Endothelial cell of umbilical vein (primary cell): ENCODE data around the gene ZNF322. TPM values are rescaled to one million over a fixed set of nuclear protein-coding genes. Genes with fewer than 3 reads are reported as not detected.

ENCODE experiments used
- BruUV-seq: library from RNA; stranded (reverse); fragments of 400-500 nt; replicated peaks from 2 replicates; lab custom pipeline; 2021; lab: Mats Ljungman, UMichigan
- CTCF ChIA-PET: fragments of 300-600, 350-600 bp; sonication (Branson Sonifier 250); formaldehyde crosslinking; loops from one replicate; lab custom pipeline; 2021; ENCODE audit warnings: antibody characterized with exemption, inconsistent platforms; lab: Charles Lee
- POLR2A ChIA-PET: fragments of 300-600, 350-600 bp; sonication (Branson Sonifier 250); formaldehyde crosslinking; loops from one replicate; lab custom pipeline; 2021; ENCODE audit warnings: antibody characterized with exemption, inconsistent platforms; lab: Charles Lee
- DNase-seq: peaks from one replicate; pipeline ENCODE4 v3.0.0-alpha.2; 2011; ENCODE audit warnings: low read depth, low spot score
- FAIRE-seq: peaks from 2 replicates; lab custom pipeline; 2011; peaks lifted over from hg19 to GRCh38; lab: Jason Lieb, UNC
- H2AFZ ChIP-seq: 2 replicates; pipeline ENCODE4 v1.6.0; 2012; ENCODE audit warnings: low read depth, low read length, control low read depth, inconsistent platforms
- H3K27ac ChIP-seq: 2 replicates; pipeline ENCODE4 v1.5.1; 2011; ENCODE audit warnings: low read depth, mild to moderate bottlenecking, control low read depth, low read length, moderate library complexity; ENCODE audit not compliant: insufficient read depth
- H3K27me3 ChIP-seq, 2 experiments: 2 replicates each; pipeline versions ENCODE4 v1.6.0 to v1.6.1; 2011; ENCODE audit warnings: low read length in 2 of 2, mixed read lengths in 1 of 2; ENCODE audit not compliant: control insufficient read depth in 2 of 2, insufficient read depth in 2 of 2
- H3K36me3 ChIP-seq, 2 experiments: 2 replicates in 1 of 2; 3 replicates in 1 of 2; pipeline ENCODE4 v1.5.1; 2011; ENCODE audit warnings: low read length in 2 of 2, mild to moderate bottlenecking in 1 of 2, moderate library complexity in 1 of 2; ENCODE audit not compliant: control insufficient read depth in 2 of 2, insufficient read depth in 2 of 2; ENCODE audit errors: extremely low read depth in 1 of 2
- H3K4me1 ChIP-seq: 3 replicates; pipeline ENCODE4 v1.5.1; 2011; ENCODE audit warnings: mild to moderate bottlenecking, low read length; ENCODE audit not compliant: control insufficient read depth, insufficient read depth; ENCODE audit errors: extremely low read depth
- H3K4me2 ChIP-seq: 2 replicates; pipeline ENCODE4 v1.6.1; 2011; ENCODE audit warnings: low read length, control low read depth, mixed read lengths; ENCODE audit not compliant: insufficient read depth
- H3K4me3 ChIP-seq, 3 experiments: fragments of 200-600 bp in 1 of 3; sonication (generic), shearing (Covaris generic) in 1 of 3; replicated peaks in 1 of 3; 2 replicates each; pipeline ENCODE4 v1.5.1; 2011 to 2016; ENCODE audit warnings: control low read depth in 3 of 3, low read length in 3 of 3, mild to moderate bottlenecking in 2 of 3, inconsistent platforms in 1 of 3, low read depth in 1 of 3, moderate library complexity in 1 of 3; ENCODE audit not compliant: insufficient read depth in 1 of 3
- H3K79me2 ChIP-seq: 2 replicates; pipeline ENCODE4 v1.6.0; 2012; ENCODE audit warnings: low read length, inconsistent platforms; ENCODE audit not compliant: control insufficient read depth, insufficient read depth
- H3K9ac ChIP-seq: replicated peaks from 2 replicates; pipeline ENCODE3; 2011; ENCODE audit warnings: low read length, control low read depth; ENCODE audit not compliant: insufficient read depth; ENCODE audit errors: extremely low read depth
- H3K9me1 ChIP-seq: replicated peaks from 3 replicates; pipeline ENCODE4 v1.6.0; 2011; ENCODE audit warnings: mild to moderate bottlenecking, low read length; ENCODE audit not compliant: control insufficient read depth, insufficient read depth; ENCODE audit errors: extremely low read depth
- H3K9me3 ChIP-seq: replicated peaks from 2 replicates; pipeline ENCODE4 v1.5.1; 2012; ENCODE audit warnings: low read length, inconsistent platforms; ENCODE audit not compliant: control insufficient read depth, insufficient read depth
- H4K20me1 ChIP-seq: replicated peaks from 2 replicates; pipeline ENCODE3; 2011; ENCODE audit warnings: mild to moderate bottlenecking, low read length; ENCODE audit not compliant: control insufficient read depth, insufficient read depth; ENCODE audit errors: extremely low read depth
- CTCF ChIP-seq, 2 donors: IDR thresholded peaks; 1 replicate in 1 of 2; 2 replicates in 1 of 2; pipeline ENCODE4 v1.5.1; 2011; ENCODE audit warnings: low read length in 2 of 2, mild to moderate bottlenecking in 2 of 2, moderate library complexity in 2 of 2, control low read depth in 1 of 2, inconsistent platforms in 1 of 2, low read depth in 1 of 2; ENCODE audit not compliant: insufficient read depth in 1 of 2; ENCODE audit errors: extremely low read depth in 1 of 2
- EZH2 ChIP-seq: IDR thresholded peaks from 2 replicates; pipeline ENCODE4 v1.6.1; 2012; ENCODE audit warnings: borderline replicate concordance, low read depth, mild to moderate bottlenecking, moderate library complexity, low read length, inconsistent platforms; ENCODE audit not compliant: severe bottlenecking
- FOS ChIP-seq: IDR thresholded peaks from 2 replicates; pipeline ENCODE4 v1.6.1; 2011; ENCODE audit warnings: mild to moderate bottlenecking, low read length, moderate library complexity, borderline replicate concordance; ENCODE audit not compliant: insufficient read depth
- GATA2 ChIP-seq: IDR thresholded peaks from 2 replicates; pipeline ENCODE4 v1.7.0; 2011; ENCODE audit warnings: low read depth, mild to moderate bottlenecking, moderate library complexity, mixed read lengths, low read length; ENCODE audit not compliant: insufficient read length, insufficient read depth
- JUN ChIP-seq: IDR thresholded peaks from 2 replicates; pipeline ENCODE4 v1.6.1; 2011; ENCODE audit warnings: borderline replicate concordance, low read depth; ENCODE audit not compliant: insufficient read length, insufficient read depth
- MAX ChIP-seq: IDR thresholded peaks from 2 replicates; pipeline ENCODE4 v1.6.1; 2011; ENCODE audit not compliant: insufficient read depth, insufficient read length
- MYC ChIP-seq: IDR thresholded peaks from one replicate; pipeline ENCODE4 v1.6.1; 2011; ENCODE audit warnings: mild to moderate bottlenecking, low read depth, low read length
- POLR2A ChIP-seq: IDR thresholded peaks from 2 replicates; pipeline ENCODE4 v1.6.1; 2012; ENCODE audit warnings: low read depth, mild to moderate bottlenecking, control low read depth, low read length
- dilution Hi-C: fragments of 300-500 bp; cut with MboI; formaldehyde crosslinking; loops from one replicate; pipeline ENCODE4 v1.15.0; 2019; ENCODE audit warnings: low sequenced_read_pairs; ENCODE audit not compliant: extremely low pct_ligation_motif_present
- intact Hi-C: fragments of 100-400 bp; cut with micrococcal nuclease; formaldehyde crosslinking; loops from one replicate; pipeline ENCODE4 v1.10.0; 2022
- polyA plus RNA-seq, 4 experiments: library from polyadenylated mRNA; depleted of rRNA in 3 of 4; stranded (reverse) in 3 of 4; unstranded in 1 of 4; fragments of >200 nt; gene quantifications; 2 replicates each; pipeline versions ENCODE4 v1.2.1 to v1.2.3, GENCODE V29; 2011 to 2012; ENCODE audit warnings: missing spikeins in 1 of 4
- total RNA-seq: library from RNA; stranded (reverse); gene quantifications from 2 replicates; pipeline ENCODE4 v1.2.3, GENCODE V29; 2021

Gene ZNF322
- total and polyA plus RNA-seq, 2 donors (not counting 3 experiments of a cell fraction or from before 2014, with no cell fraction given), result 3.4 to 17.0 TPM

- Histone ChIP-seq H3K79me2 (peaks cover 27% of the 10 kb centered on the region), H3K27ac (no peak overlapping the region), H3K4me1 (no peaks in the 10 kb centered on the region), H4K20me1 (no peaks in the 10 kb centered on the region), H3K4me3 (no peak overlapping the region), H2AFZ (no peak overlapping the region), H3K36me3 (peaks cover 2 to 4% of the 10 kb centered on the region in 2 experiments), H3K27me3 (no peaks in the 10 kb centered on the region), H3K4me2 (no peak overlapping the region), H3K9me1 (no peaks in the 10 kb centered on the region), H3K9me3 (no peaks in the 10 kb centered on the region), H3K9ac (no peak overlapping the region)
- no peak for DNase-seq
- no peak for FAIRE-seq
- dilution Hi-C loops (no loop called here), intact Hi-C loops (no loop called here)
- no peak for TF ChIP-seq JUN
- TF ChIP-seq MYC, result no peak
- TF ChIP-seq GATA2, result no peak
- TF ChIP-seq MAX, result no peak
- POLR2A ChIA-PET, result no interaction called here
- CTCF ChIA-PET, result no interaction called here
- BruUV-seq, result no TSS peak
These were observed 6.5 kb downstream of the ZNF322 start for GRCh38 chr6:26653007-26653406.

GRCh38 chr6:26651133-26651781 lies 8.3 kb downstream of the ZNF322 start:
- no peaks in the 10 kb centered on the region for H3K4me1 ChIP-seq
- peaks cover under 1% of the 10 kb centered on the region for H4K20me1 ChIP-seq
- DNase-seq, result no peak
- ChIA-PET POLR2A (no interaction called here), CTCF (no interaction called here)
- no peaks in the 10 kb centered on the region for H3K9me1 ChIP-seq
- intact Hi-C loops (no loop called here), dilution Hi-C loops (no loop called here)
- no peak overlapping the region for H3K27ac ChIP-seq
- TF ChIP-seq POLR2A (no peak), MAX (no peak), CTCF (IDR thresholded peaks at IDR 0.05; ENCODE audit: extremely low read depth in 1 of 2, insufficient read depth in 1 of 2, low read depth in 1 of 2, low read length in 2 of 2) (no peak), FOS (no peak), EZH2 (no peak), JUN (no peak)
- FAIRE-seq, result no peak
- H3K4me2 ChIP-seq, result no peak overlapping the region
- no TSS peak for BruUV-seq
- no peak overlapping the region for H3K9ac ChIP-seq
- peaks cover 0 to 2% of the 10 kb centered on the region in 2 experiments for H3K36me3 ChIP-seq
- H3K27me3 ChIP-seq, result no peaks in the 10 kb centered on the region
- no peak overlapping the region for H3K4me3 ChIP-seq
- peaks cover 24% of the 10 kb centered on the region for H3K79me2 ChIP-seq
- no peaks in the 10 kb centered on the region for H3K9me3 ChIP-seq
- no peak overlapping the region for H2AFZ ChIP-seq
